HG02852 (cell line): ENCODE measurements around the gene NFAM1.

ENCODE experiments used
- ATAC-seq: cut with Tn5 transposase; IDR thresholded peaks from one replicate; pipeline ENCODE4 v1.9.1; 2021; ENCODE audit warnings: mild to moderate bottlenecking, moderate library complexity; ENCODE audit not compliant: unreplicated experiment

The NFAM1 gene

DNA sequence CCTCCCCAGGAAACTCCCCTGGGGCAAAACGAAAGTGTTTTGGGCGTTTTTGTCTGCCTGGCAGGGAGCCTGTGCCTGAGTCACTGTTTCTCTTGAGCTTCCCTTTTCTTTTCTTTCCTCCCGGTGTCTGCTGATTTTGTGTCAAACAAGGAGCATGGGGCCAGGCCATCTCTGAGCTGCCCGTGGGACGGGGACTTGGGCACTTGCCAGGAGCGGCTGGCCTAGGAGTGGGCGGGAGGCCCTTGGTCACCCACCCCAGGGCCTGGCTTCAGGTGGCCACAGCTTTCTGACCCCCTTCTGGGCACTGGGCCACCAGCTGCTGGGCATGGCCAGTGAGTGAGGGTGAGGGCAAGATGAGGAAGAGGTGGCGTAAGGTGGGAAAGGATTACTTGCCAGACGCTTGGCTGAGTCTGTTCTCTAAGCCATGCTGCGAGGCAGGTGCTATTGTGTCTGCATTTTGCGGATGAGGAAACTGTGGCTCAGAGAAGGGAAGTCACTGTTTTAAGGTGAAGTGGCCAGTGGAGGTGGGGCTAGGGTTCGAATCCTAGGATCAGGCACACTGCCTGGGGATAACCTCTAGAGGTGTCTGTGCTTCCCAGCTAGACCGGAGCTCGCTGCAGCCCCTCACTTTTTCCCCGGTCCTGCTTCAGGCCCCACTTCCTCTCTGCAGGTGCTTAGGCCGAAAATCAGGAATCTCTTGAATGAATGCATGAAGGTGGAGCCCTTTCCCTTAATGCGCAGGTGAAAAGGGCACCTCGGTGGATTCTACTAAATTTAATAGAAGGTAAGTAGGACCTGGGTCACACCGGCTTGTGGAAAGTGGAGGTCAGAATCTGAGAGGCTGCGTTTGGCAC, 7.8 kb upstream of the NFAM1 start:
- ATAC-seq = no peak

DNA sequence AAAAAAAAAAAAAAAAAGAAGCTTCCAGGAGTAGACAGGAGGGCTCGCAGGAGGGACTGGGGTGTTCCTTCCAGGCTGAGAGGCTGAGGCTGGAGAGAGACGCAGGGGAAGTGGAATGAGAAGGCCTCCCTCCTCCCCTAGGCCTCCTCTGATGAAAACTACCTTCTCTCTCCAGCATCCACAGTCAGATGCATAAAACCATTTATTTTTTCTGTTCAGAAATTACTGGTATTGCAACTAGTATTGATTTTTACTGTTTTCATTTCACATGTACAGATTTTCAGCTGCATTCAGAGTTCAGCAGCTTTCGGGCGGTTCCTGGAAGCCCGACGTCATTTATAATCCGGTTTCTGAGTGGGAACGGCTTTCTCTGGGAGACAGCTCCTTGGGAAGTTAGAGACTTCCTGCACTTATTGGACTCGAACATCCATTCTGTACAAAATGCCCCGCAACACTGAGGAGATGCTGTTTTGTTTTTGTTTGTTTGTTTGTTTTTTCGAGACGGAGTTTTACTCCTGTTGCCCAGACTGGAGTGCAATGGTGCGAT, 6.9 kb upstream of the NFAM1 start:
- no peak for ATAC-seq

DNA sequence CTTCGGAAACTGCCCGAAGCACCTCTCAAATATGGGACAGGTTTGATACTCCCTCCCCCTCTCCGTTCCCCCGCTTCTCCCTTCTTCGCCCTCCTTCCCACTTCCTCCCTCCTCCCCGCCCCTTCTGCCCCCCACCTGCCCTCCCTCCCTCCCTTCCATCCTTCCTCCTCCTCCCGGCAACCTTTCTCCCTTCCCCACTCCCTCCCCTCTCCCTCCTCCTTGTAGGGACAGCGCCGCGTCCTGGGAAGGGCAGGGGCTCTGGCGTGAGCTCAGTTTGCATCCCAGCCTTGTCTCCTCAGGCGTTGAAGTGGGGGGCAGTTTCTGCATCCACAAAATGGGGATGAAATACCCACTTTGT, 6.1 kb upstream of the NFAM1 start:
- ATAC-seq = no peak

DNA sequence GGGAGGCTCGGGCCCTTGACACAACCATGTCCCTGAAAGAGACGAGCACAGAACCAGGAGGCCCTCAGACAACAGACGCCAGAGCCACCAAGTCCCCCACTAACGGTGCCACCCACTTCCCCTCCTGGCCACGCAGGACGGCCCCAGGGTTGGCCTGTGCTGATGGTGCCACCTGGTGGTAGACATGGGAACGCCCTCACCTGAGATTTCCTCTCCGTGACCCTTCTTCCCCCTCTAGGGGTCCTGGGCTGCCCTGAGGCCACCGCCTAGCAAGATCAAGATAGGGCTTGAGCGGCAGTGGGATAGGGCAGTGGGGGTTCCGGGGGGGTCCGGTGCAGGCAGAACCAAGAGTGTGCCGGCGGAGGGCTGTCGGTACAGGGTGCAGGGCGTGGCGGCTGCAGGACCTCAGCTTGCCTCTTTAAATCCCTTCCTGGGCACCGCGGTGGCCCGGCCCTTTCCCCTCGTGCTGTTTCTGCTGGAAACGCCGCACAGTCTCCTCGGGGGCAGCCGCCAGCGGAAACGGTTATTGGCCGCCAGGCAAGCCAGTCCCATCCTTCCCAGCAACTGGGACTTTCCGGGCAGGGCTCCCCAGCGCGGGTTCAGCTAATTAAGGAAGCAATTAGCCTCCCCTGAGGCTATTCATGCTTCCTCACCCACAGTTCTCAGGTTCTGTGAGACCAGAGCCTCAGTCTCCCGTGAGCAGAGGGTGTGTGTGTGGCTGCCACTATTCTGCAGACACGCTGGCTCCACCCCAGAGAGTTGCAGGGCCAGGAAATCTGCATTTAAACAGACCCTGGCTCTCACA, 5.5 kb upstream of the NFAM1 start:
- ATAC-seq = no peak

DNA sequence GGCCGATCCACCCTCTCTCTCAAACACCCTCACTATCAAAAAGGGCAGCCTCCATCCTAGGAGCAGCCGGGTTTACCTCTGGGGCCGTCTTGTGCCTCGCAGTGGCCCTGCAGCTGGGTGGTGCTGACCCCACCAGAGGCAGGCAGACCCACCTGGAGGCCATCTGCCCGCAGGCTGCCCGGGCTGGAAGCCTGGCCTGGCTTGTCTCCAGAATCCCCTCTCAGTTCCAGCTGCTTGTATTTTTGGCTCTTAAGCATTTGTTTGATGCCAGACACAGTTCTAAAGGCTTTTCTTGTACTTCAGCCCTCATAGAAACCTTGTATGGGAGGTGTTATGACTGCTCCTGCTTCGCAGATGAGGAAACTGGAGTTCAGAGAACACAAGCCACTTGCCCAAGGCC, 4.2 kb upstream of the NFAM1 start:
- ATAC-seq = no peak

DNA sequence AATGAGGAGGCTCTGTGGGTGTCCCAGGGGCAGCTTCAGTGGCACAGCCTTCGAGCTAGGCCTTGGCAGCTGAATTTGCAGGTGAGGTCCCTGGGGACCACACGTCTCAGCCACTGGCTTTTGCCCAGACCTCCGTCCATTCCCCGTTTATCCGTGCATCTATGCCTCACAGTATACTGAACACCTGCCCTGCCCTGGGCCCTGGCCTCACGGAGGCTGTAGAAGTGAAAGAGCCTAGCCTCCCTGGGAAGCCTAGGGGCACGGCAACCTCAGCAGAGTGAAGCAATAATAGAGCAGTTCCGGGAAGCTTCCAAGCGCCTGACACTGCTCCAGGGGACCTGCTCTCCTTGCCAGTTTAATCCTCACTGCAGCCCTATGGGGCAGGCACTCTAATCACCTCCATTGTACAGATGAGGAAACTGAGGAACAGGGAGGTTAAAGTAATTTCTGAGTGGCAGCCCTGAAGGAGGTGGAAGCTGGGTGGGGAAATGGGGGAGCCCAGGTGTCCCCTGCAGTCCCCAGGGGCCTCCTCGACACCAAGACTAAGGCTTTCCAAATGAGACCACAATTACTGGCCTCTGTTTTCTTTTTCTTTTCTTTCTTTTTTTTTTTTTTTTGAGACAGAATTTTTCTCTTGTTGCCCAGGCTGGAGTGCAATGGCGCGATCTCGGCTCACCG, 2.7 kb upstream of the NFAM1 start:
- no peak for ATAC-seq

DNA sequence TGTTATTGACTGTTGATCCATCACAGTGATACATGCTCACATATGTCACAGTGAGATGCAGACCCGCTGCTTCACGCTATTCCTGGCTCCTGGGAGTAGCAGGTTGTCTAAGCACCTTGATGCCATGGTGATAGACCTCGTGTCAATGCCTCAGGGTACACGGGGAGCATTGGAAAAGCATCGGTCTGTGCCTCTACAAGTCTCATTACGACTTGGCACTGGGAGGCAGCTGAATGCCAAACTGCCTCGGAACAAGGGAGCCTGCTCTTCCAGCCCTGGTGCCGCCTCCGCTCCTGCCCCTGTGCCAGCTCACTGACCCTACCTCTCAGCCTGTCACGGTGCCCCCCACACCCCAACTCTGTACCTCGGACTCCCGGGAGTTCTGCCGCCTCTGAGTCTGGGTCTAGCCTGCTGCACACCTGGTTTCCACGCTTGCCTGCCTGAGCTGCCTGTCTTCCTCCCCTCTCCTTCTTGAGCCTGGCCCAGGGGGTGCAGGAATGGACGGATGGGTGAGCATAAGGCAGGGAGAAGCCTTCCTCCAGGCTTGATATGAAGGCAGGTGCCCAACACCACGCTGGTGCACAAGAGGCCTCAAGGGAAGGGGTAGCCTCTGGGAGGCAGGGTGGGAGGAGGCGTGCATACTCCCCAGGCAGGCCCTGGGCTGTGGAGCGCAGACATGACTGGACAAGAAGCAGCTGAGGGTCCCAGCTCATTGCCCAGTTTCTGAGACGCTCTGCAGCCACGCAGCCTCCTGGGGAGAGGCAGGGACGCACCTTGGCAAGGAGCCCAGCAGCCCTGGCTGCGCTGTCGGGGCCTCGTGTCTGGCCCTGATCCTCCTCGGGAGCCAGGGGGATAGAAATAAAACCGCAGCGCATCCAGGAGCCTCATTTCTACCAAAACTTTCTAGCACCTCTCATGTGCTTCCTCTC, 1.8 kb upstream of the NFAM1 start:
- no peak for ATAC-seq

DNA sequence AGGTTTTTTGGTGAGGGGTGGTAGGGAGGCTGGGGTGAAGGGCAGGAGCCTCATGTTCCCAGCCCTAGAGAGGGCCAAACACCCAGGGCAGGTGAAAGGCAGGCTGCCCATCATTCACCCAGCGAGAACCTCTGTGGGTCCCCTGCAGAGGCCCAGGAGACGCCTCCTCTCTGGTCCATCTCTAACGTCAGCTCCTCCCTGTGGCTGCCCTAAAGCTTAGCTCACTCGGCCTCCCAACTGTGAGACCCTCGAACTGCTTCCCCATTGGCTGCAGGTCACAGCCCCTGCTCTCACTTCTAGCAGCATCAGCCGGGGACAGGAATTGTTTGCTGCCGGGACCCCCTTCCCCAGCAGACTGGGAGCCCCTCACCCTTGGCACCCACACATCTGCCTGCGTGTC, 615 bp upstream of the NFAM1 start:
- no peak for ATAC-seq

DNA sequence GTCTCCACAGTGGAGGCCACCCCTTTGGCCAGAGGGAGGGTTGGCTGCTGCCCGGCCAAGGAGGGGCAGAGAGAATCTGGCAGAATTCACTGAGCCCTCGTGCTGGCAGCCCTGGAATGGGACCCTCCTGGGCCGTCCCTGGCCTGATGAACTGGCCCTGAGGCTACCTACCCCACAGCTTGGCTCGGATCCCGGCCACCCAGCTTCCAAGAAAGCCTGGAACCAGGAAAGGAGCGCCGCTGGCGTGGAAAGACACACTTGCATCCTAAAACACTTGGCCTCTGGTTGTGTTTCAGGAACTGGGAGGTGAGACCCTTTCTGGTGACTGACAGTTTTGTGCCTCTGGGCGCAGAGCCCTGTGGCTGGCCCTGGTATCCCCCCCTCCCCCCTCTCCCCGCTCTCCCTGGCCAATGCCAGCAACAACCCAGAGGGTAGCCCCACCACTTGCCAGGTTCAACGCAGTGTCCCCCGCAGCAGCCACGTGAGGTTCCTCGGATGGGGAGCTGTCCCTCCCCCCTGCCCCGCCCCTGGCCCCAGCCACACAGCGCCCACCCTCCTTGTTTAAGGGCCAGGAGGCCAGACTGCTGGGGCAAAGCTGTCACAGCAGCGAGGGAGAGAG, 693 bp downstream of the NFAM1 start:
- no peak for ATAC-seq

DNA sequence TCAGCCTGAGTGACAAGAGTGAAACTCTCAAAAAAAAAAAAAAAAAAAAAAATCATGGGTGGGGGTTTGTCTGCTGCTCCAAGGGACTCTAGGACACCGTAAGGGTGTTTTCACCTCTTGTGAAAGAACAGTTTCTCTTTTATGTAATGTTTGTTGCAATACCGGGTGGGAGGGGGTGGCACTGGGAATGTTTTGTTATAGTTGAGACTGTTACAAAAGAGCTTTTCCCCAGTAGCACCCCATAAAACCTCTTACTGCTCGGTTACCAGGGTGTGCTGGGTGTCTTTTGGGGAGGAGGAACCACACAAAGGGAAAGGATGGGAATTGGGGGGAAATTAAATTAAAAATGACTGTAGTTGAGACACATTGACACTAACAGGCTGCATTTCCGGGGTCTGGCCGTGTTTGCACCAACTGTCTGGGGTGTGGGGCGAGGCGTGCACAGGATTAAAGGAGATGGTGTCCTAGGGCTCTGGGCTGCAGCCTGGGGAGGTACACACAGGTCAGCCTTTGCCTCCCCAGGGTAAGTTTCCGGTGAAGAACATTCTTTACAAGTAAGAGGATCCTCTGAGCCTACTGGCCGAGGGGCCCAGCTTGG, 1.6 kb downstream of the NFAM1 start:
- no peak for ATAC-seq

DNA sequence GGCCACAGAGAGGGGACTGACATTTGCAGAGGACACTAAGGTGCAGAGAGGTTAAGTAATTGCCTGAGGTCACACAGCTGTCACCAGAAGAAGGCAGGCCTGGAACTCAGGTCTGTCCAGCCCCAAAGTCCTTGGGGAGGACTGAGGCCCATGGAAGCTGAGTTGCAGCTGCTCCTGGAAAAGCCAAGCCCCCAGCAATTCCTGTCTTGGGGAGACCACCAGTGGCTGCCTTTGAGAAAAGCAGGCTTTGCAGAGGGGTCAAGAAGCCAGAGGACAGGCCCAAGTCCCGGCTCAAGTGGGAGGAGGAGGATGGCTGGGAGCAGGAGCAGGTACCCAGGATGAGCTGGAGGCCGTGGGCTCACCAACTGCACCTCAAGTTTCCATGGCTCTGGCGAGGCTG, 3.4 kb downstream of the NFAM1 start:
- no peak for ATAC-seq

DNA sequence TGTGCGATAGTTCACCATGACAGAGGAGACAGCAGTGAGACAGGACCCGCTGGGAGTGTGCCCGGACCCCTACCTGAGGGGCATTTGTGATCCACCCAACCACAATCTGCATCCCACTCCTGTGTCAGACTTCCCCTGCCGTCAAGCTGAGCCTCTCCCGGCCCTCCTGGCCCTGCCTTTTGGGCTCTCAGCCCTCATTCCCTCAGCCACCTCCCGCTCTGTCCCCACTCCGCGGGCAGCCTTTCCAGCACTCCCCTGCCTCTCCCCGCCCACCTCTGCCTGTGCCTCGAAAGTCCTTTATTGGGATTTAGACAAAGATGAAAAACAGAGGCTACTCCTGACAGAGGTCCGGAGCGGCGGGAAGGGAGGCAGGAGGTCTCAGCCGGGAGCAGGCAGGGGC, 4.2 kb downstream of the NFAM1 start:
- ATAC-seq = no peak

DNA sequence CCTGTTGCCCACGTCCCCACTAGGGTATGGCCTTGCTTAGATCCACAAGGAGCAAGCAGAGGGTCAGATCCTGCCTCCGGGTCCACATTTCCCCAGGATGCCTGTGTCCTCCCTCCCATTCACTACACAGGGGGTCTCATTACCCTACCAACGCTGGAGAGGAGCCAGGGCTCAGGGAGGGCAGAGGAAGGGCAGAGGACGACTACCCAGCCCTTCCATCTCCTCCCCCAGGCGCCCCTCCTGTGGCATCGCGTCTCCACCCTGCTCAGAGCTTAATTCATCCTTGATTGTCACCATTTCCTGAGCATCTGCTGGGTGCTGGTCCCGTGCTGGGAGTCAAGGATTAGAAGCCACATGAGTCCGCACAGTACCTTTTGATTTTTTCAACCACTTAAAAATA, 5.0 kb downstream of the NFAM1 start:
- no peak for ATAC-seq

DNA sequence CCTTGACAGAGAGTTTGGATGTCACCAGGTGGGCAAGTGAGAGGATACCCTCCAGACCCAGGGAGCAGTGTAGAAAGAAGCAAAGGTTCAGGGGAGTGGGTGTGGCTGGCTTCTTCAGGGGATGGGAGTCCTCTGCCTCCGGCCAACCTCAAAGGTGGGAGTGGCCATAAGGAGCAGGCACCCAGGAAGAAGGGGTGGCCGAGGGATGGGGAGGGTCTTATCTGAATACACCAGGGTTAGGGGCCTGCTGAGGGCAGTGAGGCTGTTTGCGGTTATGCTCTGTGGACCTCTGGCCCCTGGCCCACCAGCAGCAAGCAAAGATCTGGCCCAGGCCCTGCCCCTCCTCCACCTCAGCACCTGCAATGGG, 6.2 kb downstream of the NFAM1 start:
- ATAC-seq = no peak

DNA sequence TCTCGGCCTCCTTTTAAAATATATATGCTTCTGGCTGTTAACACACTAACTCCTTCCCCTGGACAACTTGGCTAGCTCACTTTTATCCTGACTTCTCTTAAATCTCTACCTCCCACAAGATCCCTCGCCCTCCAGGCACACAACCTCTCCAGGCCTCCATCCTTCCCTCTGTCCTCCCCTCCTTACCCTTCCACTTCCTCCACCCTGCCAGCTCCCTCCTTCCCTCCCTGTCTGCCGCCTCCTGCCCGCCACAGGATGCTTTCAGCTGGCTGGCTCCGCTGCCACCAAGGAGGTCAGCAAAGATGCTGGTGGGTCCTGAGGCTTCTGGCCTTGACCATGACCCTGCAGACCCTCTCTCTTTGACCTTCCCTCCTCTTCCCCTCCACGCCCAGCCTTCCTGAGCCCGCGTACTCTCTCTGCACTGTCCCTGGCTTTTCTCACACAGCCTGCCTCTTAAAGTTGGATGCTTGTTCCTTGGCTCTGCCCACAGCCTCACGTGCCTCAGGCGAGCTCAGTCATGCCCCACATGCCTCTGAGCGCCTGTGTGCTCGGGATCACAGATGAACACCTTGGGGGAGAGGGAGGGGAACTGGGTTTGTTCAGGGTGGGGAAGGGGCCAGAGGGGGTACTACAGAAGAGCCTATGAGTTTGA, 6.7 kb downstream of the NFAM1 start:
- no peak for ATAC-seq

DNA sequence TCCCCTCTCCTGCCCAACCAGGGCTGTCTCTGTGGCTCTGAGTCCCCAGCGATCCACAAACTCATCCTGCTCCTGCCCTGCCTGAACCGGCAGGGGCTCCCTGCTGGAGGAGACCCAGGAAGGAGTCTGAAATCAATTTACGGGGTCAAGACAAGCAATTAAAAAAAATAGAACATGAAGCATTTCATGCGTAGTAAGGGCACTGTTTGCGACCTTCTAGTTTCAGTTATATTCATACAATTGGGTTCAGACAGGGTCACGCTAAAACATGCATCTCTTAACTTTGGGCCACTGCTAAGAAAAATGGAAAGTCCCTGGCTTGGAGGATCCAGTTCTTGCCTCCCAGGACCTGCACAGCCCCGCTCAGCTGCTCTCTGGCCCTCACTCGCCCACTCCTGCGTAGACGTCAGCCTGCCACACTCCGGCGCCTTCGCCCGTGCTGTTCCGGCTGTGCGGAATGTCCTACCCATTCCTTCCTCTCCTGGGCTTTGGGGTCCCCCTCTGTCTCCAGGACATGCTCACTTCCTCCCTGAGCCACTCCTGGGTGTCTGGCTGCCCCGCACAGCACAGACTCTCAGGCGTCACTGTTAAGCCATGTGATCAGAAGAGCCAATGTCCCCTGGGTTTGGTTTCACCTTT, 12.8 kb downstream of the NFAM1 start:
- ATAC-seq = no peak

DNA sequence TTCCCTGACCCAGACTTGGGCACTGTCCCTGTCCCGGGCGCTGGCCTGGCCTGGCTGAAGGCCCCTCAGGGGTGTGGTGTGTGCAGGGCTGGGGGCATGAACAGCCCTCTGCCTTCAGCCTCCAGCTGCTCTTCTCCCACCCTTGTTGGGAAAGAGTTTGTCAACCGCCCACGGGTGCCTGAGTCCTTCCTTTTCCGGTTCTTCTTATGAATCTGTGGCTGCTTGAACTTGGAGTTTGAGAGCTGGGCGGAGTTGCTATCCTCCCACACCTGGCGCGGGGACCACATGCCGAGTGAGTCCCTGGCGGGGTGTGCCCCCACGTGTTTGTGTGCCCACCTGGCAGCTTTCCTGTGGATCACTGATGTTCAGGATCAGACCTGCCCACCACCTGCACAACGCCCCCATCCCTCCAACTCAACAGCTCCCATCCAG, 13.4 kb downstream of the NFAM1 start:
- no peak for ATAC-seq

DNA sequence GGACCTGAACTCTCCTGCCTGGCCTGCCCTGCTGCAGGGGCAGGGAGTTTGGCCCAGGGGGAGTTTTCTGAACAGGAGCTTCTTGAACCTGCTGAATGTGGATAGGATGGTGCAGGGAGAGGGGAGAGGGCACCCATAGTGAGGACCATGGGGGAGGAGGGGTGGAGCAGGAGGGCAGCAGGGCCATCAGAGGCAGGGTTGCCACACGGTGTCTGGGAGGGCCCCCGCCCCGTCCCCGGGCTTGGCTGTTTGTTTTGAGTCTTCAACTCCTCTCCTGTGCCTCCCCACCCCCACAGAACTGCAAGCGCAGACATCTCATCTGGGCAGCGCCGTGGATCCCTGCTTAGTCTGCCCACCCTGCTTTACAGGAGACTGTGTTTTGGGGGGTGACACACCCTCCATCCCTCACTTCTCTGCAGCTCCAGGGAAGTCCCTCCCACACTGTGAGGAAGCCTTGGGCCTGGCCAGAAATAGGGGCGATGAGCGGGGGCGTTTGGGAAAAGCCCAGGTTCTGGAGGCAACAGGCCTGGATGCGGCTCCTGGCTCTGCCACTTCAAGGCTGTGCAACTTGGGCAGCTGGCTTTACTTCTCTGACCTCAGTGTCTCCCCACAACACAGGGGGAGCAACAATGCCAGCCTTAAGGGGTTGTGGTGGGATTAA, 14.4 kb downstream of the NFAM1 start:
- no peak for ATAC-seq
